Muscle of leg (tissue), 11 donors: ENCODE results near the gene CBX8. TPM values are rescaled to one million over a fixed set of nuclear protein-coding genes. Genes with fewer than 3 reads are reported as not detected.
"Not testable (repeated sequence)": the region's sequence is repeated elsewhere in the genome, so short reads cannot be mapped to it uniquely, and the experiment has no call there.

Experiments
- DNase-seq: peaks from one replicate; pipeline ENCODE4 v3.0.0; 2013
- H3K27ac ChIP-seq: one replicate; pipeline ENCODE4 v1.5.1; 2013; ENCODE audit warnings: mild to moderate bottlenecking, low read length, control low read depth
- H3K27me3 ChIP-seq: one replicate; pipeline ENCODE4 v1.6.1; 2013; ENCODE audit warnings: low read length; ENCODE audit not compliant: control insufficient read depth, insufficient read depth
- H3K36me3 ChIP-seq: one replicate; pipeline ENCODE4 v1.6.1; 2013; ENCODE audit warnings: low read length; ENCODE audit not compliant: control insufficient read depth, insufficient read depth
- H3K4me1 ChIP-seq: one replicate; pipeline ENCODE4 v1.6.1; 2013; ENCODE audit warnings: low read length; ENCODE audit not compliant: control insufficient read depth, insufficient read depth
- H3K4me3 ChIP-seq: one replicate; pipeline ENCODE4 v1.5.1; 2013; ENCODE audit warnings: low read length, control low read depth
- H3K9me3 ChIP-seq: replicated peaks from 2 replicates; pipeline ENCODE4 v1.6.1; 2013; ENCODE audit warnings: low read depth, low read length; ENCODE audit not compliant: control insufficient read depth
- WGBS: methylation state at CpG from one replicate; pipeline ENCODE4 v1.1.5; 2013; ENCODE audit warnings: missing lambda C conversion rate; ENCODE audit not compliant: insufficient coverage; 5-methylcytosine and 5-hydroxymethylcytosine counted together
- polyA plus RNA-seq, 8 donors: library from polyadenylated mRNA; unstranded; fragments of 120-200 nt; gene quantifications; one replicate each; pipeline versions ENCODE4 v1.2.1 to v1.2.3, GENCODE V29; 2013; ENCODE audit warnings: inconsistent platforms in 1 of 8, low replicate concordance in 1 of 8; ENCODE audit not compliant: insufficient read length in 8 of 8, insufficient read depth in 1 of 8
- total RNA-seq: library from RNA; stranded (reverse); fragments of 120-200 nt; gene quantifications from one replicate; pipeline ENCODE4 v1.2.4, GENCODE V29; 2013

Gene CBX8
- total and polyA plus RNA-seq, 9 donors, result 4.8 to 6.8 (median 5.9) TPM

DNA sequence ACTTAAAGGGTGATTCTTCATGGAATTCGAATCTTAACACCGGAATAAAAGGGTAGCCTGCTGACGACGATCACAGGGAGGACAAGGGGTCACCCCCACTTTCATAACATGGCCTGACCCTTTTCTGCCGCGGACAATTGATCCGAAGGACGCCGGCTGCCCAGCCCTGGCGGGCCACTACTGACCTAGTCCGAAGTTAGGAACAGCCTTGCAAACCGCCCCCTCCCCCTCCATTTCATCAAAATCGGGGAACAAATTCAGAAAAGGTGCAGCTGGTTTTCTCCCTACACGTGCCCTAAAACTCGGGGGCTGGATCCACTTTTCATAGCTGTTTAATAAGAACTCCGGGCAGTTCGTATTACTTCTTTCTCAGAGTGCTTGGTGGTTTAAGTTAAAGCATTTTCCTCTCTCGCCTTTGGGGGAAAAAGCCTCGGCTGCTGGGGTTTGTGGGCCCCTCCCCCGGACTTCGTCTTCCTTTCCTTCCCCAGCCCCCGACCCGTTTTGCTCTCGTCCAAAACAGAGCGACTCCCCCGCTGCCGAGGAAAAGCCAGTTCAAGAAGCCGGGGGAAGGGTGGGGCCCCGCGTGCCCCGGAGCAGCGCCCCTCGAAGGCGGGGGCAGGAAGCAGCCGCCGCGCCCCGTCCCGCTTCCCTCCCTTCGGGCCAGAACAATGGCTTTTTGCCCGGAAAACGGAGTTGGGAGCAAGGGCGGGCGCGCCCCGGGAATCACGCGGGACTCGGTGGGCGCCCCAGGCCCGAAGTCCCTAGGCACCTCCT, 19.6 kb downstream of the CBX8 start:
- Histone ChIP-seq H3K27me3 (peaks cover 22% of the 10 kb centered on the region), H3K27ac (peak overlapping the region; percentile 79), H3K36me3 (peaks cover 14% of the 10 kb centered on the region), H3K9me3 (no peaks in the 10 kb centered on the region), H3K4me3 (peak overlapping the region; percentile 57), H3K4me1 (peaks cover 22% of the 10 kb centered on the region)
- DNase-seq, result peak; percentile 87
- 4% methylated on average over 35 of the region's 51 CpGs for WGBS

DNA sequence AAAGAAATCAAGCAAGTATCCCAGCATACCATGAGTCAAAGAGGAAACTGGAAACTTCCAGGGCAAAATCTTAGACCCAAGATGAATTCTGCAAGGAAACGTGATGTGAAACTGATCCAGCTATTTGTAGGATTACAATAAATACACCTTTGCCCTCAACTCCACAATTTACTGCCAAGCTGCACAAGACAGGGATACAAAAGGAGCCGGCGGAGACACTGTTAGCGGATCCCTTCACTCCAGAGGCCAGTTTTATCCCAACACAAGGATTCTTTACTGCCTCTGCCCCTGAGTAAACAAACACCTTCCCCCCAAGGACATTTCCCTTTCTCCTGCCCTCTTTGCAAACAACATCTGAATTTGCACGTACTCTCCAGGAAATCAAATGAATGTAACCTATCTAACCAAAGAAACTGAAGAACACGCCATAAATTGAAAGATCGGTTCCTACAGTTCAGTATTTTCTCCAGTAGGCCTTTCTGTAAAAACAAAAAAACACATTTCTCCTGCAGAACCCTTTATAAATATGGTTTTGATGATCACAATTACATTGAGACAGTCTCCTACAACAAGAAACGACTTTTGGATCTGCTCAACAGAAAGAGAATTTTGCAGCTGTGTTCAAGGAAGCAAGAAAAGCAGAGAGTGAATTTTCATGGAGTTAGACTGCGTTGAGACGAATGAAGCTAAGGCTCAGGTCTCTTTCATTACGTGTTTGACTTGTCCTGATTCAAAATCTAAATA, 20.3 kb downstream of the CBX8 start:
- DNase-seq, result peak; percentile 52
- Histone ChIP-seq H3K4me3 (no peak overlapping the region), H3K27ac (peak overlapping the region; percentile 79)

DNA sequence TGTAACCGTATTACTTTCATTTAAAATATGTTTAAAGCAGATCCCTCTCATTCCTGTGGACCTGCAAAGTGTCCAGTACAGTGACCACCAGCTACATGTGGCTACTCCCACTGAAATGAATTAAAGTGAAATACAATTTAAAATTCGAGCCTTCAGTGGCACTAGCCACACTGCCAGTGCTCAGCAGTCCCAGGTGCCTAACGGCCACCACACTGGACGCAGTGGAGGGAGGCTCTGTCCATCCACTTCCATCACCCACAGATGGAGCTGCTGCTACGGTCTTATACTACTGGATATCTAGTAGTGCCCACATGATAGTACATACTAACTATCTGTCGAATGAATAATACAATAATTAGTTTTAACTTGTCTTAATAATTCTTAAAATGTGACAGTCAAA, 21.2 kb downstream of the CBX8 start:
- DNase-seq, result no peak

More for the DNA sequence above, 20.3 kb downstream of the CBX8 start:
- 54% methylated on average over 7 of the region's 11 CpGs for WGBS
- peaks cover 26% of the 10 kb centered on the region for H3K27me3 ChIP-seq
- no peaks in the 10 kb centered on the region for H3K9me3 ChIP-seq
- peaks cover 11% of the 10 kb centered on the region for H3K36me3 ChIP-seq
- peaks cover 18% of the 10 kb centered on the region for H3K4me1 ChIP-seq

DNA sequence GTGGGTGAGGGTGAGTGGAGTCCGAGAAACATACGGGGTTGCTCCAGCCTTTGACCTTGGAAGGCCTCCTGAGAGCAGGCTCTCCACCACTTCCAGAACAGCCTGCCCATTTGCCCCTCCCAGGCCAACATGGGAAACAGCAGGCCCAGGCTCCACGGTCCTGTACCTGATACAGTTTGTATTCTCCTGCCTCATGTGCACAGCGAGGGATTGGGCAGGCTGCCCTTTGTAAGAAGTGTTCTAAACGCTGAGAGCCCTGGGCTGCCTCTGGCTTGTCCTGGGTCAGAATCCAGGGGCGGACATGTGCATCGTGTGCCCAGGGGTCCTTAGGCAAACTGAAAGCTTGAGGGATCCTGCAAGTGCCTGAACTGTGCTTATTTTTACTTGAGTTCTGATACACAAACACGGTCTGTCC, 22.3 kb downstream of the CBX8 start:
- peaks cover under 1% of the 10 kb centered on the region for H3K36me3 ChIP-seq
- no peak overlapping the region for H3K27ac ChIP-seq
- H3K4me3 ChIP-seq, result no peak overlapping the region
- DNase-seq, result no peak
- H3K9me3 ChIP-seq, result no peaks in the 10 kb centered on the region
- 85% methylated on average over 3 of the region's 8 CpGs for WGBS
- H3K4me1 ChIP-seq, result peaks cover 18% of the 10 kb centered on the region
- peaks cover 25% of the 10 kb centered on the region for H3K27me3 ChIP-seq

More for the DNA sequence above, 21.2 kb downstream of the CBX8 start:
- Histone ChIP-seq H3K4me3 (no peak overlapping the region), H3K36me3 (peaks cover 9% of the 10 kb centered on the region), H3K27ac (no peak overlapping the region), H3K9me3 (no peaks in the 10 kb centered on the region), H3K27me3 (peaks cover 26% of the 10 kb centered on the region), H3K4me1 (peaks cover 18% of the 10 kb centered on the region)
- 40% methylated on average over 1 of the region's 6 CpGs for whole genome bisulfite sequencing

DNA sequence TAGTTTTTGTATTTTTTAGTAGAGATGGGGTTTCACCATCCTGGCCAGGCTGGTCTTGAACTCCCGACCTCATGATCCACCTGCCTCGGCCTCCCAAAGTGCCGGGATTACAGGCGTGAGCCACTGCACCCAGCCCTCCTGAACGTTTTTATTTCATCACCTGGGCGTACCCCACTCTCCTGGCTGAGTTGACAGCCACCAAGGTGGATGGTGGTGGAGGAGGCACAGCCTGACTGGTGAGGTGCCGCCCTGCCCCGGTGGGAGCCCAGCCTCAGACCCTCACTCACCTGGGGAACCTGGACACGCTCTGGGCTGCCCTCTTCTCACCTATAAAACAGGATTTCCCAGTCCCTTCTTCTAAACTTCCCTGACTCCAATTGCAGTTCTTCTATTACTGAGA, 24.2 kb downstream of the CBX8 start:
- H3K4me1 ChIP-seq, H3K9me3 ChIP-seq, H3K36me3 ChIP-seq, DNase-seq, H3K4me3 ChIP-seq, H3K27ac ChIP-seq: not testable (repeated sequence)
- H3K27me3 ChIP-seq, result peaks cover 23% of the 10 kb centered on the region
- WGBS, result 0% methylated on average over 1 of the region's 9 CpGs

DNA sequence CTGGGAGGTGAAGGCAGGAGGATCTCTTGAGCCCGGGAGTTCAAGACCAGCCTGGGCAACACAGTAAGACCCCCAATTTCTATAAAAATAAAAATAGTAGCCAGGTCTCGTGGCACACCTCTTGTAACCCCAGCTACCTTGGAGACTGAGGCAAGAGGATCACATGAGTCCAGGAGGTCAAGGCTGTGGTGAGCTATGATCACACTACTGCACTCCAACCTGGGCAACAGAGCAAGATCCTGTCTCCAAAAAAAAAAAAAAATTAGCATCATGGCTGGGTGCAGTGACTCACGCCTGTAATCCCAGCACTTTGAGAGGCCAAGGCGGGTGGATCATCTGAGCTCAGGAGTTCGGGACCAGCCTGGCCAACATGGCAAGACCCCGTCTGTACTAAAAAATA, 25.6 kb downstream of the CBX8 start:
- Histone ChIP-seq H3K36me3 (no peaks in the 10 kb centered on the region), H3K4me1 (no peaks in the 10 kb centered on the region), H3K27ac (no peak overlapping the region), H3K9me3 (no peaks in the 10 kb centered on the region), H3K27me3 (peaks cover 16% of the 10 kb centered on the region), H3K4me3 (no peak overlapping the region)
- DNase-seq, result no peak
- 93% methylated on average over 4 of the region's 6 CpGs for WGBS

DNA sequence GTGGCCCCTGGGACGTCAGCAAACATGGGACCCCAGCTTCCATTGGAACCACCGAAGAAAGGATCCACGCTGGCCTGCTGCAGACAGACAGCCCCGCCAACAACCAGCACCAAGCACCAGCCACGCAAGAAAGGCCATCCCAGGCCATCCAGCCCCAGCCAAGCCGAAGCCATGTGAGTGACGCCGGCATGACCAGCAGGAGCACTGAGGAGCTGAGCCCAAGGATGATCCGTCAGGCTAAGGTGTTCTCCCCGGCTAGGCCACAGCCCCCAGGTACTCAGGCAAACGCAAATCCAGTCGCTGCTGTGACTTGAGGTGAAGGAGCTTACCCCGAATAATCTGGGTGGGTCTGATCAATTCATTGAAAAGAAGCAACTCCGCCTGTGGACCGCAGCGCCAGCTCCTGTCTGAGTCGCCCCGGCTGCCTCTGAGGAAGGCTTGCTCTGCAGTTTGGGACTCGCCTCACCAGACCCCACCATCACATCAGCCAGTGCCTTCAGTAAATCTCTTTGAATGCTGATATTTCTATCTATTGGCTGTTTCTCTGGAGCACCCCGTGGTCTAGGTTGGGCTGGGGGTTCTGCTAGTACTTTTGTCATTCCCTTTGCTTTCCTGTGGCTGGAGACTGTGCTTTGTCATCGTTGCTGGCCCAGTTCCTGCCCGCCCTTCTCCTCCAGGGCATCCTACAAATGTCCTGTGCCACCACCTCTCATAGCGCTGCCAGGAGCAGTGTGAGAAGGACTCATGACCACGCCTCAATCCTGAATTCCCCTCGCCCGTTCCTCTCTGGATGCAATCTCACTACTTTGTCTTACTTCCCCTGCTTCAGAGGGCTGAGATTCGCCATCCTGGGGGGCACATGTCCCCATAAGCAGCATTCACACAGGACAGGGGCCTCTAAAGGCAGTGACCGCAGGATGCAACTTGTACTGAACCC, 27.0 kb downstream of the CBX8 start:
- Histone ChIP-seq H3K4me1 (no peaks in the 10 kb centered on the region), H3K4me3 (no peak overlapping the region), H3K36me3 (no peaks in the 10 kb centered on the region), H3K27ac (no peak overlapping the region), H3K27me3 (peaks cover 16% of the 10 kb centered on the region), H3K9me3 (no peaks in the 10 kb centered on the region)
- DNase-seq, result no peak
- WGBS, result 85% methylated on average over 26 of the region's 28 CpGs

DNA sequence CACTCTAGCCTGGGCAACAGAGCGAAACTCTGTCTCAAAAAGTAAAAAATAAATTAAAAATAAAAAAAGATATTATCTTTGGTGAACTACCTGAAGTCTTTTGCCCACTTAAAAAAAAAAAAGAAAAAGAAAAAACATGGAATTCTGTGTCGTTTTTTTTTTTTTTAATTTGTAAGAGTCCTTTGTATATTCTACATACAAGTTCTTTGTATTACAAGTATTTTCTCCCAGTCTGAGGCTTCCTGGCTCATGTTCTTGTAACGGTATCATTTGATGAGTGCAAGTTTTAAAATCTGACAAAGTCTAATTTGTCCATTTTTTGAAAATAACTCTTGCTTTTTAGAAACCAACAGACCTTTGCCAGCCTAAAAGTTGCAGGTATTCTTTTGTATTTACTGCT, 31.2 kb downstream of the CBX8 start:
- Histone ChIP-seq H3K4me3 (no peak overlapping the region), H3K27ac (no peak overlapping the region), H3K9me3 (no peaks in the 10 kb centered on the region), H3K27me3 (no peaks in the 10 kb centered on the region), H3K36me3 (no peaks in the 10 kb centered on the region), H3K4me1 (no peaks in the 10 kb centered on the region)
- whole genome bisulfite sequencing, result no CpG with 5 or more reads among the region's 3 CpGs
- DNase-seq, result no peak

DNA sequence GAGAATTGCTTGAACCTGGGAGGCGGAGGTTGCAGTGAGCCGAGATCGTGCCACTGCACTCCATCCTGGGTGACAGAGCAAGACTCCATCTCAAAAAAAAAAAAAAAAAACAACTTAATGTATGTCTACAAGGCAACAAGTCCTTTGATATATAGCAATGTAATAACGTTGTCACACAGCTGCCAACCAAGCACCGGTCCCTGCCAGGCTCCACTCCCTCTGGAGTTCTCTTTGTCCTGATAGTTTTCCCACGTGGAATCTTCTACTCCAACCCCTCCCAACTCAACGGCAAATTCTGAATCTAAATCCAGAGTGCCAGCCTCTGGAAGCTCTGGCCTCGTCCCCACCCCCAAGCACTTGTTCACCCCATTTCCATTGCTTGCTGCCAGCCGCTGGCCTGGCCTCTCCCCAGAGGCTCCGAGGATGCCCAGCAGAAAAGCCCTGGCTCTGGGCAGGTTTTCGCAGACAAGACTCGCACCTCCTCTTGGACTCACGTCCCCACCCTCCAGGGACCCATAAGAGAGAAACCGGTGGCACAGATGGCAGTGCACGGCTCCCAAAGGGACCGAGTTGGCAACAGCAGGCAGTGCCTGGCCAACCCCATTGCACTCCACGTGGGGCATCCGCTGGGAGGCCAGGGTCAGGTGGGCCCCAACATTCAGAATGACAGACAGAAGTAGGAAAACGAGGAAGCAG, 34.8 kb downstream of the CBX8 start:
- Histone ChIP-seq H3K27ac (no peak overlapping the region), H3K4me3 (no peak overlapping the region), H3K27me3 (no peaks in the 10 kb centered on the region), H3K36me3 (no peaks in the 10 kb centered on the region), H3K9me3 (no peaks in the 10 kb centered on the region), H3K4me1 (no peaks in the 10 kb centered on the region)
- 75% methylated on average over 13 of the region's 19 CpGs for WGBS
- no peak for DNase-seq
